RPMI7951 (cell line): ENCODE measurements around the gene ZFP36. TPM values are rescaled to one million over a fixed set of nuclear protein-coding genes. Genes with fewer than 3 reads are reported as not detected.

Experiments used
- DNase-seq: peaks from one replicate; pipeline ENCODE4 v3.0.0-alpha.2; 2012; ENCODE audit warnings: low read depth
- total RNA-seq: library from RNA; depleted of rRNA; stranded (reverse); fragments of >200 nt; shearing (Covaris generic); gene quantifications from 2 replicates; pipeline ENCODE4 v1.2.3, GENCODE V29; 2014

The ZFP36 gene
- total RNA-seq, 1 experiment from 2014 or later = 6.4 TPM

DNA sequence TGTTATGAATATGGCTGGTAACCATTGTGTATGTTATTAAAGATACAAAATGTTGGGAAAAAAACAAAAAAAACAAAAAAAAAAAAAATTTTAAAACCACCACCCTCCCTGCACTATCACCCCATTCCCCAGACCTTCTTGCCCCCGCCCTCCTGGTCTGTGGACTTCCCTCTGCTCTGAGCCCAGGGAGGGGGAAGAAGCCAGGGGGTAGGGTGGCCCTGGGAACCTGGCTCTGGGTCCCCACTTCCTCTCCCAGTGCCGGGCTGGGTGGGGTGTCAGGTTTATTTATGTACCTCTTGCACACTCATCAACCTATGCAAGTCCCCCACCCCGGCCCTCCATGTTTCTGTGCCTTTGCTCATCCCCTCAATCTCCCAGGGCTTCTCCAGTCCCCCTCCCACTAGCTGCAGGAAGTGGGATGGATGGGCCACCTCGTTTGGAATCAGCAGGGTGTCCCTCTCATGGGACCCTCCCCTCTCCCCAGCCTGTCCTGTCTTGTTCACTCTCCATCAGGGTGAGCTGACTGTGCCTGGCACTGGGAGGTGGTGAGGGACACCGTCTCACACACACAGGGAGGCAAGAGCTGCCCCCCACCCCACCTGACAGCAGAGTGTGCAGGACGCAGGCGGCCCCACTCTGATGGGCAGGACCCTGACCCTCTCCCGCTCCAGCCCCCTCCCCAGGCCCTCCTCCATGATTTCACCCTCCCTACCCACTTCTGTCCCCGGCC is 21.6 kb upstream of the ZFP36 start:
- DNase-seq = no peak

- DNase-seq = no peak
Observed at GRCh38 chr19:39385629-39386411, 20.8 kb upstream of the ZFP36 start.

DNA sequence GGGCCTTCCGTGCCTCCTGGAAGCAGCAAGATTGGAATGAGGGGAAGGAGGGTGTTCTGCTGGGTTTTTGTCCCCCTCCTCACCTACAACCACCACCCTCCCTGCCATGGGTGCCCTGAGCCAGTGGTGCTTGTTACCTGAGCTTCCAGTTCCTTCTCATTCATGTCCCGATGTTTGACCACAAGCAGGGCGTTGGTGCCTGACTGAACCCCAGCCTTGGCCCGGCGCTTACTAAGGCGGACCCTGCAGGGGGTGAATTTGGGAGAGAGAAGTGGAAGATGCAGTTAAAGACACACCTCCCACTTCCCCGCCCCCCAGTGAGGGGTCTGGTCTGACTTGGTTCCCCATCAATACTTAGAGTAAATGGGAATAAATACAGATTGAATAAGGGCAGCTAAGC is 20.1 kb upstream of the ZFP36 start:
- DNase-seq = no peak

GRCh38 chr19:39388657-39389056 is 18.0 kb upstream of the ZFP36 start:
- DNase-seq = no peak

DNA sequence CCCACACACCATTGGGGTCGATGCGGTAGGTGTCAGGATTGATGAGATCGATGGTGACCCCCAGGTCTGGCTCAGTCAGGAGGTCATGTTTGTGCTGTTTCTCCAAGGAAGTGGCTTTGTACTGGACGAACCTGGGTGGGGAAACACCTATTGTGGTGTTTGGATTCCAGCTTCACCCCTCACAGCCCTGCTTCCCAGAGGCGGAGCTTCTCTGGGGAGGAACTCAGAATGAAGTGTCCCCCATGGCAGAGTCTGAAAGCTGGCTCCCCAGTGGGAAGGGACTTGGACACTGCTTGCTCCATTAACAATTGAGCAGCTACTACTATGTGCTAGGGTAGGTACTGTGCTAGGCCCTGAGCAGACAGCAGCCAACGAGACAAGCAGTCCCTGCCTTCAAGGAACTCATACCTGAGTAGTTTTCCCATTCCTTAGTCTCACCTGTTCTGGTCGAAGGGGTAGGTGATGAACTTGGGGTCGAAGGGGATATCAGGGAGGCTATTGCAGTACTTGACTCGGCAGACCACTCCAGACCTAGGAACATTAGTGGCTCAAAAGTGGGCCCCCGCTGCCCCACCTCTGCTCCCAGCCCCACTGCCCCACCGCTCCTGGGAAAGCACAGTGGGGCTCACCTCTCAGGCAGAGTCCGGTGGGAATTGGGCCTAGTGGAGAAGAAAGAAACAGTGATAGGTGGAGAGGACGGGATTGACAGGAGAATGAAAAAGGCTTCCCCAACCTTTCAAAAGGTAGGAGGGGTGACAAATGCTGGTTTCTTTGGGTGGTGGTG is 16.8 kb upstream of the ZFP36 start:
- DNase-seq = no peak

DNA sequence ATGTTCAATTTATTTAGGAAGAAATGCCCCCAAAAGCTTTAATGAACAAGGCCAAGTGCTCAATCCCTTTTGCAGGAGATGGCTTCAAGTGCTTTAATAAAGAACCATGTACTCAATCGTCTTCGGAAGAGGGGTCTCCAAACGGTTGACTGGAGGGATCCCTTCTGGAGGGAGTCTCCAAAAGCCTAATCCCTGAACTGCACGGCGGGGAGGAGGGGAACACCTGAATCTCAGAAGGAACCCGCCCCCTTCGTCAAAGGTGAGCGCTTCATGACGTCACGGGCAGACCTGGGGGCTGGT is 16.2 kb upstream of the ZFP36 start:
- no peak for DNase-seq

GRCh38 chr19:39390751-39391437 is 15.8 kb upstream of the ZFP36 start, which contains the start of the genes MED29 and PAF1:
MED29 (plus strand) TSS chr19:39391378; CDS start chr19:39391423, 45 bp downstream.
PAF1 (minus strand) TSS chr19:39391106; CDS start chr19:39390864, 242 bp downstream.
- peak; percentile 100 for DNase-seq

DNA sequence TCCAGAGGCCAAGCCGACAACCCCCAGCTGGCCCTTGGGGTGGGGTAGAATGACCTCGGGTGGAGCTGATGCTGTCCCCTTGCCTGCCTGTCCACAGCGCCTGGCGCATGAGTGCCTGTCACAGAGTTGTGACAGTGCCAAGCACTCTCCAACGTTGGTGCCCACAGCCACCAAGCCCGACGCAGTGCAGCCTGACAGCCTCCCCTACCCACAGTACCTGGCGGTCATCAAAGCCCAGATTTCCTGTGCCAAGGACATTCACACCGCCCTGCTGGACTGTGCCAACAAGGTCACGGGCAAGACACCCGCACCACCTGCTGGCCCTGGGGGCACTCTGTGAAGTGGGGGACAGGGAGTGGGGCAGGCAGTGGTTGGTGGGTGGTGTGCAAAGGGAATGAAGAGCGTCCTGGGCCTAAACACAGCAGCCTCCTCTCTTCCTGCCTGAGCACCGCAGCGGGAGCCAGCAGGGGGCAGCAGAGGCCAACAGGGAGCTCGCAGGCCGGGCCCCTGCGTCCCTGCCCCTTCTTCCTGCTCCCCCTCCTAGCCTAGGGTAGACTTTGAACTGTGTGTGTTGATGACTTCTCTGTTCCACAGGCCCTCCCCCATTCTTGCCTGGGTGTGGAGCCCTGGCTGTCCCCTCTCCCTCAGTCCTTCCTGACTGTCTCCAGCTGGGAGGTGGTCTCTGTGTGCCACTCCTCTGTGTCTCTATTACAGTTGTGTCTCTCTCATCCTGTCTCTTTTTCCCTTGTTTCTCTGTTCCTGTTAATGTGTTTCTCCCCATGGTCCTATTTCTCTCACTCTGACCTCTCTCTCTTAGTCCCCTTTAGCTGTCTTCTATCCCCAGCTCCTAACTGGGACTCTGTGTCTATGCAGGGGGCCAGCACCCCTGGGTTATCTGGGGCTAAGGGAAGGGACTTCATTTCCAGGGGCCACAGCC is 9.0 kb upstream of the ZFP36 start:
- peak; percentile 77 for DNase-seq

- DNase-seq = peak; percentile 90
Observed at GRCh38 chr19:39398297-39398864, 8.3 kb upstream of the ZFP36 start.

DNA sequence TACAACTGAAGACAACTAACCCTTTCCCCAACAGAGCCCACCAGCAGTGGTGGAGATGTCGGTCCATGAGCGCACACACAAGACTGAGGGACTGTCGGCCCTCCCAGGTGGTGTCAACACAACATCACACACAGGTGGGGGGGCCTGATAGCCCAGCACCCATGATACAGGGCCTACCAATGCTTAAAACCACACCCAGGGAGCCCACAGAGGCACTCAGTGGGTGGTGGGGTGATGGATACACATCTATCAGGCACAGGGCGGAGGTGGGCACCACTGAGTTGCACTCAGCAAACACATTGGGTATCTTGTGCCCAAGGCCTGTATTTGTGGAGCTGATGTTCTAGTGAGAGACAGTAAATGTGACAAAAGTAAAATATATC is 7.0 kb upstream of the ZFP36 start:
- no peak for DNase-seq

DNA sequence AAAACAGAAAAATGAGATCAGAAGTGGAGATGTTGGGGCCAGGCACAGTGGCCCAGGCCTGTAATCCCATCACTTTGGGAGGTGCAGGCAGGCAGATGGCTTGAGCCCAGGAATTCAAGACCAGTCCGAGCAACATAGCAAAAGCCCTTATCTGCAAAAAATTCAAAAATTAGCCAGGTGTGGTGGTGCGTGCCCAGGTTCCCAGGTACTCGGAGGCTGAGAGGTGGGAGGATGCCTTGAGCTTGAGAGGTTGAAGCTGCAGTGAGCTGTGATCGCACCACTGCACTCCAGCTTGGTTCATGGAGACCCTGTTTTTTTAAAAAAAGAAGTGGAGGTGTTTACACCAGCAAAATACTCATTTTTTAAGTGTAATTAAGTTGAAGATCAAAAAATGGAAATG is 6.6 kb upstream of the ZFP36 start:
- no peak for DNase-seq

DNA sequence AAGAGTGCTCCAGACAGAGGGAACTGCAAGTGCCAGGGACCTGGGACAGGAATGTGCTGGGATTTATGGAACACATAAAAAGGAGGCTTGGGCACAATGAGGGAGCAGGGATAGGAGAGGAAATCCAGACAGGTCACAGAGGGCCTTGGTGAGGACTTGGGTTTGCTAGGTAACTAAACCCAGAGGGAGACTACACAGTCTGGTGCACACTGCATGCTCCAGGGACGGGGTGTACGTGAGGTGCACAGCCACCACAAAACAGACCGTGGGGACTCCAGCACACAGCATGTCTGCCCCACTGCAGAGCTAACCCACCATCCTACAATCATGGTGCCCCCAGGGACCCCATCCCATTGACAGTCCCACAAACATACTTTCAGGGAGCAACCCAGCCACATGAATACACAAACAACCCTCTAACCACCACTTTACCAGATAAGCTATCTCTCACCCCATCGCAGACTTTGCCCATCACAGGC is 5.5 kb upstream of the ZFP36 start:
- DNase-seq = no peak

- DNase-seq = peak; percentile 30
Observed at GRCh38 chr19:39401549-39402345, 4.9 kb upstream of the ZFP36 start.

- DNase-seq = peak; percentile 90
Observed at GRCh38 chr19:39402346-39403300, 4.0 kb upstream of the ZFP36 start.

- peak; percentile 97 for DNase-seq
Observed at GRCh38 chr19:39403331-39404312, 3.0 kb upstream of the ZFP36 start.

- DNase-seq = no peak
Observed at GRCh38 chr19:39405261-39405957, 1.2 kb upstream of the ZFP36 start.
